Thoracic aorta endothelial cell (primary cell): Measurements from ENCODE around the gene ULBP3. TPM values are rescaled to one million over a fixed set of nuclear protein-coding genes. Genes with fewer than 3 reads are reported as not detected.

ENCODE experiments used
- total RNA-seq: library from RNA; depleted of rRNA; stranded (reverse); fragments of >200 nt; gene quantifications from 2 replicates; pipeline ENCODE4 v1.2.3, GENCODE V29; 2012

Gene ULBP3
- 19.4 and 24.5 TPM in 2 replicates for total RNA-seq

GRCh38 chr6:150068720-150069648 lies at the start of gene ULBP3:
Gene ULBP3, minus strand, starts transcription at chr6:150069121. Its CDS starts 55 bp downstream, at chr6:150069066.

DNA sequence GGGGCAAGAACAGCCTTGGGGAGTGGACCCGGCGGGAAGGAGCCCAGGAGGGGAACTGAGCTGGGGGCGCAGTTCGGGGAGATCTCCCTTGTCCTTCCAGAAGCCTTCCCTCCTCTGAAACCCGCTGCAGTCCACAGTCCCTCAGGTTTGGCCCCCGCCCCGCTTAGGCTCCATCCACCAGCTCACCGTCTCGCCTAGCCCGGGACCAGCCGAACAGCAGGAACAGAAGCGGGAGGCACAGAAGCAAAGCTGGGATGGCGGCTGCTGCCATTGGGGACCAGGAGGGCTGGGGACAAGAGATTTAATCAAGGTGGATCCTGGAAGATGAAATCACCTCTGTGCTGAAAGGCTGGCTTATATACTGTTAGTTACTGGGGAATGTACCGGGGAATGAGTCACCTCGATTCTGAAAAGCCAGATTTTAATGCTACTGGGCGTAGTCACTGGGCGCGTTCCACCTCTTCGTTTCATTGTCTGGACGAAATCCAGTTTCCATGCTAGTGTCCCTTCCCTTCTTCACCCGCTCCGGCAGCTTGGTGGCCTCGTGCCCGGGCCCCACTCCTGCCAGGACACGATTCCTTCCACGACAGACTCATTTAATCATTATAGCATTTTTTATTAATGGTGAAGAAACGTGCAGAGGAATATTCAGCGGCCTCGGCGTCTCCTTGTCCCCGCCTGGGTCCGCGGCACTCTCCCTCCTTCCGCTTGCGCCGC lies 43.6 kb downstream of the ULBP3 start, which contains the start of gene RAET1L:
TSS of gene RAET1L (minus strand) at position 332 of the 717 bp plus-strand sequence. CDS start at position 271, 61 bp downstream.

Other genes starting within 250 kb of the ULBP3 start
- 20.6 and 24.7 TPM in 2 replicates for gene LRP11, start 204.8 kb downstream of the ULBP3 start, total RNA-seq
- 0.43 TPM in 1 of 2 replicates, not detected in the other for gene RAET1E, start 171.0 kb downstream of the ULBP3 start, total RNA-seq
- 0.27 and 0.43 TPM in 2 replicates for gene RAET1G, start 146.0 kb downstream of the ULBP3 start, total RNA-seq
- gene ULBP2, start 127.1 kb downstream of the ULBP3 start, total RNA-seq: 6.5 TPM in 2 replicates
- gene ULBP1, start 105.2 kb downstream of the ULBP3 start, total RNA-seq: 0.43 and 1.1 TPM in 2 replicates
- gene RAET1L, start 43.6 kb downstream of the ULBP3 start, total RNA-seq: not detected in 2 replicates
- not detected in 2 replicates for gene PPP1R14C, start 73.9 kb upstream of the ULBP3 start, total RNA-seq